NCI-H82 (cell line): Measurements from ENCODE around the gene LRRC36.
"Not testable (repeated sequence)": the region's sequence is repeated elsewhere in the genome, so short reads cannot be mapped to it uniquely, and the experiment has no call there.

Experiments used
- DNase-seq: peaks from one replicate; lab custom pipeline; 2025; lab: John Stamatoyannopoulos, UW

The LRRC36 gene

GRCh38 chr16:67400901-67401300, 74.3 kb downstream of the LRRC36 start:
- DNase-seq, result no peak

- DNase-seq, result no peak
These were observed 77.5 kb downstream of the LRRC36 start for GRCh38 chr16:67403976-67404555.

DNA sequence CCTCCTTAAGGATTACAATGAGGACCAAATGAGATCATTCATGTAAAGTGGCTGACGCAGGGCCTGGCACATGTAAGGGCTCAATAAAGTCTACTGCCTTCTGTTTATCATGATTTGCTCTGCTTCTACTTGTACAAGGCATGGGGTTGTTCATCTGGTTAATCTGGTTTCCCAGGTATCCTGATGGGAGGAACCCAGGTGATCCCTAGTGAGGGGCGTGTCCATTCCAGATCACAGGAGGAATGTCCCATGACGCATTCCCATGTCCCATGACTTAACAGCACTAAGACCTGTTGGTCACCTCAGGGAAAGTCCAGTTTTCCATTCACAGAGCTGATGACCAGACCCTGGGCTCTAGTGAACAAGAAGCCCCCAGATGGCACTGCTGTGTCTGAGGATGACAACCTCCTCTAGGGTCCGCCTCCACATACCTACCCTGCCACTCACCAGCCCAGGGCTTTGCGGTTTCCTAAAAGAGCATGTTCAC, 78.2 kb downstream of the LRRC36 start:
- DNase-seq, result no peak

DNA sequence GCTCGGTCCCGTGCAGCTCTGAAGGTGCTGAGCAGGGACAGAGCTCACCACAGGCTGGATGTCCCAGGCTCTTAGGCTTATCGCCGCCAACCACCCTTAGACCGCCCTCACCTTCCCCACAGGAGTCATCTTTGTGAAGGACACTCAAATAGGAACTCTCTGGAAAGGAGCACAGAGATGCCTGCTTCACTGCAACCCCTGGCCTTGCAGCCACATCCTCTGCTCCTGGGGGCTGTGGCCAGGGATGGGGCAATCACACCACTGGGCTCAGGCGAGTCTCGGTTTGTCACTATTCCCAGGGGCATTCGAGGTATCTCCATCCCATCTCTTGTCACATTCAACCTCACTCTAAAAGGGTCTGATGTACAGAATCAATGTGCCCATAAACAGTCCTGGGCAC, 78.7 kb downstream of the LRRC36 start:
- no peak for DNase-seq

DNA sequence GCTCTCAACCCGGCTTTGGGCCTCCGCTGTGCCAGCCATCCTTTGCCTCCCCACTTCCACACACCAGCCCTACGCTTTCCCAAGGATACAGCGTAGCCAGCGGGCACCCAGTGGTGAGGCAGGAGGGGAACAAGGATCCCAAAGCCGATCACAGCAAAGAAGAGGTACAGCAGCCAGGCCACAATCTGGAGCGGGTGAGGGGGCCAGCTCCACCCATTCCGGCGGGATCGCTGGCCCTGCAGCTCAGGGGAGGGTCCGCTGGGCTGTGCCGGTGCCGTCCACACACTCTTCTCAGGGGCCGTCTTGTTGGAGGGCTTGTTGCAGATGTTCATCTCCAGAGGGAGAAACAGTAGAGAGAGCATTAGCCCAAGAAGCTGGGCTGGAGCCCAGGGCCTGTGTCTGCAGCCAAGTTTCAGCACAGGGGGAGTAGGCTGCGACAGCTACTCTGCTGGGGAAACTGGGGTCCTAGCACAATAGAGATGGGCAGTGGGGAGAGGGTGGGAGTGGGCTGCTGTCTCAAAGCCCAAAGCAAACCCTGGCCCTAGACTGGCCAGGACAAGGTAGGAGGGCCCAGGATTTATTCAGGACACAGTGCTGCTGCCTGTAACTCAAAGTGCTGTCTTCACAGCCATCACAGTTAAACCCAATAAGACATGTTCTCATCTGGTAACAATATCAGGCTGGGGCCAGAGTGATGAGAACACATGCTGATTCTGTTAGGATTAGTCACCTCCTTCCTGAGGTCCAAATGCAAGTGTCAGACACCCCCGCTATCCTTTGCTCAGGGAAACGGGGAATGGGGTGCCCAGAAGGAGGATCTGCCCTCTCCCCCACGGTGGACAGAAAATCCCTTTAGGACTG, 79.7 kb downstream of the LRRC36 start:
- DNase-seq, result no peak

- DNase-seq, result no peak
These were observed 80.7 kb downstream of the LRRC36 start for GRCh38 chr16:67407176-67407787.

- no peak for DNase-seq
These were observed 81.3 kb downstream of the LRRC36 start for GRCh38 chr16:67407788-67408452.

- no peak for DNase-seq
These were observed 83.0 kb downstream of the LRRC36 start for GRCh38 chr16:67409631-67410030.

DNA sequence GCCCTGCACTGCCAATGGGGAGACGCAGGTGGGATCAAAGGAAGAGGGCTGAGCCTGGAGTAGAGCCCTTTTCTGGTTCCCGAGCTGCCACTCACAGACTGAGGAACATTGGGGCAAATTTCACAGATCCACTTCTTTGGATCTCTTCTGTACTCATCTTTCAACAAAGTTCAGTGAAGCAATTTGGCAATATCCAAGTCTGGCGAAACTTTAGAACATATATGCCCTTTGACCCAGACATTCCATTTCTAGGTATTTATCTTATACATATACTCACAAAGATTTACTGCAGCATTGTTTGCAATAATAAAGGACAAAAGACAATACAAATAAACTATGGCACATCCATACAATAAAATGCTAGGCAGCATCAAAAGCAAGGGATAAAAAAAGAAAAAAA, 84.7 kb downstream of the LRRC36 start:
- no peak for DNase-seq

GRCh38 chr16:67412294-67412693, 85.7 kb downstream of the LRRC36 start:
- DNase-seq, result no peak

GRCh38 chr16:67413978-67414911, 87.6 kb downstream of the LRRC36 start:
- DNase-seq, result no peak

- not testable (repeated sequence) for DNase-seq
These were observed 88.8 kb downstream of the LRRC36 start for GRCh38 chr16:67415421-67415820.

DNA sequence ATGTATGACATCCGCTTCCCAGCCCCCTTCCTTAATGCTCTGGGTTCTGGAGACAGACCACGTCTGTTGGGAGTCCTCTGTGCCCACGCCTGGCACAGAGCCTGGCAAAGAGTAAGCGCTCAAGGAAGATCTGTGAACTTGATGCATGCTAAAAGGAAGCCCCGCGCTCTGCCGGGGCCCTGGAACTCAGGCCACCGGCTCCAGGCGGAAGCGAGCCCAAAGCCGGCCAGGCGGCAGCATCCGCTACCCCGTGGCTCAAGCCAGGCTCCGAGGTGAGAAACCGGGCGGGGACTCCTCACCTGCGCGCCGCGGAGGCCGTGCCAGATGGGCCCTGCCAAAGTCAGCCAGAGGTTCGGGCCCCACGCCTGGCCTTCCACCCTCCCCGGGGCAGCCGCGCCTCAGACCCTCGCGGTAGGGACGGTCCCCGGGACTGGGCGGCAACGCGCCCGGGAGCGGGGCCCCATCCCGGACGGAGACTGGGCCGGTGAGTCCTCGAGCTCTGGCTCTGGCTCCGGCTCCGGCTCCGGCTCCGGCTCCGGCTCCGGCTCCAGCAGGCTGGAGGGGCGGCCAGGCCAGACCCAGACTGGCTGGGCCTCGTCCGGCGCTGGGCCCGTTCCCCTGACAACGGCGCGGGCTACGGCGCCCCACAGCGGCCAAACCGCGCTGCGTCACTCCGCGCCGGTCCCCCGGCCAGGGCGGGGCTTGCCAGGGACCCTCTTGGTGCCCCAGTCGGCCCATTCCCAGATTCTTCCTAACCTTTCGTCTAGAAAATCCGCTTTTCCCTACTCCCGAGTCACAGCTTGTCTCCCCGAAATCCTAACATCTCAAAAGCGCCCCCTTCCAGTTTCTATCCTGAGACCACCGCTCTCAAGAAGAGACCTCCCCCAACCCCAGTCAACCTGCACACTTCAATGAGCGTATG, 89.5 kb downstream of the LRRC36 start, which contains the start of gene ZDHHC1:
ZDHHC1 (minus strand) TSS at position 606 of the 922 bp plus-strand sequence. CDS start 8,702 bp downstream, outside the sequence.
- peak; percentile 55 for DNase-seq

DNA sequence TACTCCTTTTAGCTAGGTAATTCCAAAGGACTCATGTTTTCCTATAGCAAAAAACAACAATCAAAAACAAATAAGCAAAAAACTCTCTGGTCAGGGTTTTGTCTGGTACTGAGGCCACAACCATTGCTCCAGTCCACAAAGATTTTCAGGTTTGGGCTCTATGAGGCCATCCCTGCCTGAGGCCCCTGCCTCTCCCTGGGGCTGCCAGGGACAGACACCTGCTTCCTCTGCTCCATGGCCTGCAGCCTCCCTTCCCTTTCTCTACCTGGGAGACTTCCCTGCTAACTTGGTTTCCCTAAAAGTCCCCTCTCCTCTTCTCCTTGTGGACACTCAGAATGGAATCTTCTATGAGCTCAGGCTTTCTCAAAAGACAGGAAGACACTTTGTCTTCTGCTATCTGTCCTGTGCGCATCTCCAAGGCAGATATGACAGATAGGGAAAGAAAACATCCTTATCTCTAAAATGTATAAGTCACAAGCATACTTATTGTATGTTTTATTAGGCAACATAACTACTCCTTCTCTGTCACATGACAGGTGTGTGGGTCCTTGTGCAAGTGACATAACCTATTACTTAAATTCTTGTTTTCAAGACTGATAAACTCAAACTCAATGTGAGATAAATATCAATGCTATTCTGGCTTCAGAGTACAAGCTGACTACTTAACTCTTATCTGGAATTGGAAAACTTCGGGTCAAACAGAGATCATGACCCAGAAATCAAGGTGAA, 90.9 kb downstream of the LRRC36 start:
- DNase-seq, result no peak

DNA sequence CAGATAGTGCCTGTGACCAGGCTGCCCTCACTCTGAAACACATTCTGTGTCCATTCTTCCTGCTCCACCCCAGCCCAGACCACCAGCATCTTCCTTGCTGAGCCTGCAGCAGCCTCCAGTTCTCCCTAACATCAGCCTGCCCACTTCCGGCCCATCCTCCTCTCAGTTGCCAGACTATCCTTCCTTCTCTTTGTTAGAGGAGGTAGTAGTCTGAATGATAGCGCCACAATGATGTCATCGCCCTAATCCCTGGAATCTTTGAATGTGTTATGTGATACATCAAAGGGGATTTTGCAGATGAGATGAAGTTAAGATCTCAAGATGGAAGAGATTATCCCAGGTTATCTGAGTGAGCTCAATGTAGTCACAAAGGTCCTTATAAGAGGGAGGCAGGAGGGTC, 92.9 kb downstream of the LRRC36 start:
- peak; percentile 86 for DNase-seq

GRCh38 chr16:67419931-67420330, 93.3 kb downstream of the LRRC36 start:
- DNase-seq, result peak; percentile 74

- DNase-seq, result no peak
These were observed 94.4 kb downstream of the LRRC36 start for GRCh38 chr16:67421030-67421429.

DNA sequence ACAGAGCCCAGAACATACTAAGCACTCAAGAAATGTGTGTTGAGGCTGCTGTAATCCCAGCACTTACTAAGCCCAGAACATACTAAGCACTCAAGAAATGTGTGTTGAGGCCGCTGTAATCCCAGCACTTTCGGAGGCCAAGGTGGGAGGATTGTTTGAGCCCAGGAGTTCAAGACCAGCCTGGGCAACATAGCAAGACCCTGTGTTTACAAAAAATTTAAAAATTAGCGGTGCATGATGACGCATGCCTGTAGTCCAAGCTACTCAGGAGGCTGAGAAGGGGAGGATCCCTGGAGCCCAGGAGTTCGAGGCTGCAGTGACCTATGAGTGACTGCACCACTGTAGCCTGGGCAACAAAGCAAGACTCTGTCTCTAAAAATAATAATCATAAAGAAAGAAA, 96.4 kb downstream of the LRRC36 start:
- no peak for DNase-seq

DNA sequence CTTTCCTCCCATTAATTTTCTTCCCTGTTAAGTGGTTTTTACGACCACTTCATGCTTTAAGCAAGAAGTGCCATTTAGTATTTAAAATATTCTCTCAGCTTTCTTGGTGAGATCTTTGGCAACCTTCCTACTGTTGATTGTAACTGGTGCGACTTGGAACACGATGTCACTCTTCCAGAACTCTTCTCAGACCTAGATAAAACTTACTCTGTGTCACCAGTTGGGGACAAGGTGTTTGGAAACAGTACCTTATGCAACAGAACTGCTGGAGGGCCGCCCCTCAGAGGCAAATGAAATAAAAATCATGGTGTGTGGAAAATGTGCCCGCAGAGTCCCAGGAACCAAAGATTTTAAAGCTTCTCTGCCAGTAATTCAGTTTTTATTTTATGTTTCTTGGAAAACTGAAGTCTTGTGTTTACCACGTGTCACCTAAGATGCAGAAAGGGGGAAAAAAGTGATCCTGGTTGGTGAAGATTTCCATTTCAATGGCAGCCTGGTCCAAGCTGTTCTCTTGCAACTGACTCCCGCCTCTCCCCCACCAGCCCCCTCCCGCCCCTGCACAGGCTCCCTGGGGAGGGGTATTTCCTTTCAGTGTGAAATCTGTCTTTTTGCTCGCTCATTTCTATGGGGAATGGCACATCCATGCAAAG, 97.1 kb downstream of the LRRC36 start:
- DNase-seq, result no peak
